ENCODE results near the gene CPM. TPM values are rescaled to one million over a fixed set of nuclear protein-coding genes. Genes with fewer than 3 reads are reported as not detected.

The CPM gene
- total RNA-seq, 4 donors from 2014 or later: 11.7 to 45.4 (median 33.9) TPM

DNA sequence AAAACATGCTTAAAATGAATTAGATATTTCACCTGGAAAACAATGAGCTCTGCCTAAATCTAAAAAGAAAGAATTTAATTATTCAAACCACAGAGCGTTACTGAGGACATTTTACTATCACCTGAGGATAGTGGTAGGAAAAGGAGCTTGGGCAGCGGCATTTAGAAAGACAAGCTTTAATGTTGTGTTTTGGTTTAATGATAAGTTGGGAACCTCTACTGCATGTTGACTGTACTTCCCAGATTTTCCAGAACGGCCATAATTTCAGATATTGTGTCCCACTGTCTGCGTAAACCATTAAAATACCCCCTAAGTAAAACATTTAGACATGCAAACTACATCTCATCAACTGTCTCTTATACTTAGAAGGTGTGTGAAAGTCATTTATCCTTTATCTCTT, 55.4 kb downstream of the CPM start:
- TF ChIP-seq, protein P1, sequence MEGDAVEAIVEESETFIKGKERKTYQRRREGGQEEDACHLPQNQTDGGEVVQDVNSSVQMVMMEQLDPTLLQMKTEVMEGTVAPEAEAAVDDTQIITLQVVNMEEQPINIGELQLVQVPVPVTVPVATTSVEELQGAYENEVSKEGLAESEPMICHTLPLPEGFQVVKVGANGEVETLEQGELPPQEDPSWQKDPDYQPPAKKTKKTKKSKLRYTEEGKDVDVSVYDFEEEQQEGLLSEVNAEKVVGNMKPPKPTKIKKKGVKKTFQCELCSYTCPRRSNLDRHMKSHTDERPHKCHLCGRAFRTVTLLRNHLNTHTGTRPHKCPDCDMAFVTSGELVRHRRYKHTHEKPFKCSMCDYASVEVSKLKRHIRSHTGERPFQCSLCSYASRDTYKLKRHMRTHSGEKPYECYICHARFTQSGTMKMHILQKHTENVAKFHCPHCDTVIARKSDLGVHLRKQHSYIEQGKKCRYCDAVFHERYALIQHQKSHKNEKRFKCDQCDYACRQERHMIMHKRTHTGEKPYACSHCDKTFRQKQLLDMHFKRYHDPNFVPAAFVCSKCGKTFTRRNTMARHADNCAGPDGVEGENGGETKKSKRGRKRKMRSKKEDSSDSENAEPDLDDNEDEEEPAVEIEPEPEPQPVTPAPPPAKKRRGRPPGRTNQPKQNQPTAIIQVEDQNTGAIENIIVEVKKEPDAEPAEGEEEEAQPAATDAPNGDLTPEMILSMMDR (IDR thresholded peaks at IDR 0.05): no peak
- TF ChIP-seq POLR2A (IDR thresholded peaks at IDR 0.05): no peak
- H3K27me3 ChIP-seq: no peaks in the 10 kb centered on the region
- no peak overlapping the region for H3K4me3 ChIP-seq
- H3K36me3 ChIP-seq: no peaks in the 10 kb centered on the region
- no peaks in the 10 kb centered on the region for H3K4me1 ChIP-seq
- no peak overlapping the region for H3K27ac ChIP-seq
- H3K9me3 ChIP-seq: no peaks in the 10 kb centered on the region
- no peak for DNase-seq

DNA sequence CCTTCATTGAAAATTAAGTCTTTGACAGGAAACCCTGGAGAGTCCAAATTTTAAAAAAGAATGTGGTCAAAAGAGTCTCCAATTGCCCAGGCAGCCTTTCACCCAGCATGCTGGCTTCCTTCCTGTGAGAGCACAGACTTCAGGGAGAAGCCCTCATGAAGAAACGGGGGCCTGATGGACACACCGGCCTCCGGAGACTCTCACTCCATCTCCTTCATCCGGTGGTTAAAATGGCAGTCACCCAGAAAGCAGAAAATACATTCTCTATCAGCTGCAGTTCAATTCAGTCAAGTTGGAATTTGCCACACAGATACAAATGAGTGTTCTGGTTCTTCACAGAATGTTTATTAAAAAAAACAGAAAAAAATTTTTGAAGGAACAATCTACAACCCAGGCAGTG, 56.5 kb downstream of the CPM start:
- no peaks in the 10 kb centered on the region for H3K36me3 ChIP-seq
- no peak for DNase-seq
- TF ChIP-seq, protein P1 (IDR thresholded peaks at IDR 0.05): no peak
- TF ChIP-seq POLR2A (IDR thresholded peaks at IDR 0.05): no peak
- no peaks in the 10 kb centered on the region for H3K4me1 ChIP-seq
- H3K27ac ChIP-seq: no peak overlapping the region
- no peak overlapping the region for H3K4me3 ChIP-seq
- H3K27me3 ChIP-seq: no peaks in the 10 kb centered on the region
- H3K9me3 ChIP-seq: no peaks in the 10 kb centered on the region

DNA sequence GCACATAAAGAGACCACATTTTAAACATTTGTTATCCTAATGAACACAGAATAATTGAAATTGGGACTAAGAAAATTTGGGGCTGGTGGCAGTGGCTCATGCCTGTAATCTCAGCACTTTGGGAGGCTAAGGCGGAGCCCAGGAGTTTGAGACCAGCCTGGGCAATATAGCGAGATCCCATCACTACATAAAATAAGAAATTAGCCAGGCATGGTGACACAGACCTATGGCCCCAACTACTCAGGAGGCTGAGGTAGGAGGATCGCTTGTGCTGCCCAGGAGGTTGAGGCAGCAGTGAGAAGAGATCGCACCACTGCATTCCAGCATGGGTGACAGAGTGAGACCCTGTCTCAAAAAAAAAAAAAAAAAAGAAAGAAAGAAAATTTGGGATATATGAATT, 59.7 kb downstream of the CPM start:
- H3K4me1 ChIP-seq: no peaks in the 10 kb centered on the region
- TF ChIP-seq POLR2A (IDR thresholded peaks at IDR 0.05): no peak
- TF ChIP-seq, protein P1 (IDR thresholded peaks at IDR 0.05): no peak
- no peak for DNase-seq
- H3K4me3 ChIP-seq: no peak overlapping the region
- H3K9me3 ChIP-seq: no peaks in the 10 kb centered on the region
- no peaks in the 10 kb centered on the region for H3K36me3 ChIP-seq
- H3K27ac ChIP-seq: no peak overlapping the region
- H3K27me3 ChIP-seq: no peaks in the 10 kb centered on the region

DNA sequence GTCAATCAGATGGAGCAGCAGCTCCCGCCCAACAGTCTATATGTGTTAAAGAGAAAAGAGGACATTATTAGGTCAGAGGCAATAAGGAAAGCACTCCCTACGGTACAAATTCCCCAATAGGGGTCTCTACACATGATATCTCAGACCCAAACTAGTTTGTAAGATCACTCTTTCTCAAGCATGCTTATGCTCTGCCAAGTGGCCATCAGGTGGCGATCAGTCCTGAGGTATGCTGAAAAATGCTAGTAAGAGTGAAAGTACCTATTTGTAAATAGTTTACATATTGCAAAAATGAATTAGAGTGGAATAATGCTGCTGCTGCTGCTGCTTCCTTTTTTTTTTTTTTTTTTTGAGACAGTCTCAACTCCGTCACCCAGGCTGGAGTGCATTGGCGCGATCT, 61.0 kb downstream of the CPM start:
- no peak overlapping the region for H3K4me3 ChIP-seq
- H3K27ac ChIP-seq: no peak overlapping the region
- no peaks in the 10 kb centered on the region for H3K4me1 ChIP-seq
- no peaks in the 10 kb centered on the region for H3K36me3 ChIP-seq
- no peak for TF ChIP-seq POLR2A (IDR thresholded peaks at IDR 0.05)
- TF ChIP-seq, protein P1 (IDR thresholded peaks at IDR 0.05): peak in 2 of 6 experiments; percentile 13 to 27
- H3K9me3 ChIP-seq: no peaks in the 10 kb centered on the region
- H3K27me3 ChIP-seq: no peaks in the 10 kb centered on the region
- DNase-seq: no peak

DNA sequence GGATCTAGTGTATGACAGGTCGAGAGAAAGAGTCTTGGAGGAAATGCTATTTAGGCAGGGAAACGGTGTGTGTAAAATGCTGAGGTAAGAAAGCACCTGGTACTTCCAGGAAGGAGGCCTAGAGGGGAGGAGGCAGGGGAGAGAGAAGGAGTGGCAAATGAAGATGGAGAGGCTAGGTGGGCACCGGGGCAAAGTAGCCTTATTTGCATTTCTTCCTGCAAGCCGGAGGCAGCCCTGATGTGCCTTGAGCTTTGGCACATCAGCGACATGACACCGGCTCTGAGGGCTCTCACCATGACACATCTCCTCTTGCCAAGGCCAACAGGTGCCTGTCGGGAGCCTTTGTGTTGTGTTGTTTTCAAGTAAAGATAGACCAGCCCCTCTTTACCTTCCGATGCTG, 61.6 kb downstream of the CPM start:
- Histone ChIP-seq H3K27me3 (no peaks in the 10 kb centered on the region), H3K4me3 (no peak overlapping the region), H3K9me3 (no peaks in the 10 kb centered on the region), H3K36me3 (no peaks in the 10 kb centered on the region), H3K4me1 (no peaks in the 10 kb centered on the region), H3K27ac (no peak overlapping the region)
- DNase-seq: no peak
- TF ChIP-seq, protein P1 (IDR thresholded peaks at IDR 0.05): no peak
- TF ChIP-seq POLR2A (IDR thresholded peaks at IDR 0.05): no peak

DNA sequence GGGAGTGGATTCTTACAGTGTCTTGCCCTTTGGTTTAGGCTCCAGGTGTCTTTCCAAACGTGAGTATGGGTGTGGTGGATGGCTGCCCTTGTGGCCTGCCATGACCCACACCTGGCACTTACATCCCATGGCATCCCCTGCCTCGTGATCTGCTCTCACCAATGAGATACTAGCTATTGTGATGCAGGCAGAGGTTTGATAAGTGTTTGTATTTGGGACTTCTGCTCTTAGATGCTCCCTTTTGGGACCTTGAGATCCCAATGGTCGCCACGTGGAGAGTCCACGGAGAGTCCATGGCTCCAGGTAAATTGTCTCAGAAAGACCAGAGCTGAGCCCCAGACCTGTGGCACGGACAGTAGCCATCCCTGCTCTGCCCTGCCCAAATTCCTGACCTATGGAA, 62.5 kb downstream of the CPM start:
- no peaks in the 10 kb centered on the region for H3K27me3 ChIP-seq
- no peaks in the 10 kb centered on the region for H3K9me3 ChIP-seq
- no peak for TF ChIP-seq POLR2A (IDR thresholded peaks at IDR 0.05)
- TF ChIP-seq, protein P1 (IDR thresholded peaks at IDR 0.05): no peak

More for the DNA sequence above, 62.5 kb downstream of the CPM start:
- no peak for DNase-seq
- no peak overlapping the region for H3K4me3 ChIP-seq
- H3K27ac ChIP-seq: no peak overlapping the region
- no peaks in the 10 kb centered on the region for H3K4me1 ChIP-seq
- no peaks in the 10 kb centered on the region for H3K36me3 ChIP-seq

Data from Peyer's patch (tissue), 4 donors.